Stomach (tissue), 9 donors: Measurements from ENCODE around the gene HLA-A. TPM values are rescaled to one million over a fixed set of nuclear protein-coding genes. Genes with fewer than 3 reads are reported as not detected.
"Not testable (repeated sequence)": the region's sequence is repeated elsewhere in the genome, so short reads cannot be mapped to it uniquely, and the experiment has no call there.

ENCODE experiments used
- DNase-seq, 2 donors: peaks; one replicate each; pipeline versions ENCODE4 v3.0.0 to v3.0.0-alpha.2; 2013 to 2019
- H3K27ac ChIP-seq, 5 donors: fragments of 200-600 bp in 4 of 5; sonication (generic) in 4 of 5; one replicate each; pipeline ENCODE4 v1.5.1; 2013 to 2019; ENCODE audit warnings: mild to moderate bottlenecking in 1 of 5, moderate library complexity in 1 of 5
- H3K27me3 ChIP-seq, 3 donors: fragments of 200-600 bp; sonication (generic); one replicate each; pipeline ENCODE4 v1.5.1; 2017 to 2019; ENCODE audit warnings: mixed run types in 1 of 3
- H3K36me3 ChIP-seq, 4 donors: fragments of 200-600 bp; sonication (generic); 1 replicate in 3 of 4; 2 replicates in 1 of 4; pipeline ENCODE4 v1.5.1; 2016 to 2019
- H3K4me1 ChIP-seq, 4 donors: fragments of 200-600 bp; sonication (generic); one replicate each; pipeline ENCODE4 v1.5.1; 2016 to 2019
- H3K4me3 ChIP-seq, 4 donors: fragments of 200-600 bp; sonication (generic) in 3 of 4; one replicate each; pipeline ENCODE4 v1.5.1; 2016 to 2019; ENCODE audit warnings: mild to moderate bottlenecking in 1 of 4
- H3K9me3 ChIP-seq, 4 donors: fragments of 200-600 bp; sonication (generic); one replicate each; pipeline ENCODE4 v1.5.1; 2016 to 2019
- CTCF ChIP-seq, 7 experiments: fragments of 450-650 bp in 4 of 7; fragments of 200-600 bp in 3 of 7; sonication (generic) in 3 of 7; IDR thresholded peaks; one replicate each; pipeline ENCODE4 v1.5.1; 2016 to 2019; ENCODE audit warnings: antibody characterized with exemption in 7 of 7, control low read depth in 2 of 7, mild to moderate bottlenecking in 1 of 7
- EP300 ChIP-seq: sonication (generic); formaldehyde crosslinking; IDR thresholded peaks from one replicate; pipeline ENCODE4 v1.6.1; 2017; ENCODE audit warnings: antibody characterized with exemption
- POLR2A ChIP-seq, 4 donors: fragments of 450-650 bp; IDR thresholded peaks; one replicate each; pipeline ENCODE4 v1.6.1; 2016; ENCODE audit warnings: antibody characterized with exemption in 4 of 4, control low read depth in 2 of 4, mild to moderate bottlenecking in 1 of 4, moderate library complexity in 1 of 4
- POLR2AphosphoS5 ChIP-seq, 3 donors: sonication (generic); formaldehyde crosslinking; IDR thresholded peaks; one replicate each; pipeline ENCODE4 v1.6.1; 2016; ENCODE audit warnings: antibody characterized with exemption in 3 of 3
- WGBS, 5 donors: extraction: QIAGEN DNeasy Blood & Tissue Kit in 3 of 5; methylation state at CpG; one replicate each; pipeline versions ENCODE4 v1.1.5 to v1.1.7; 2013 to 2018; 5-methylcytosine and 5-hydroxymethylcytosine counted together
- intact Hi-C: fragments of 100-400 bp; cut with DNase I; formaldehyde crosslinking; loops from one replicate; pipeline ENCODE4 v1.15.1; 2023; ENCODE audit warnings: low total_unique reads
- polyA plus RNA-seq, 3 donors: library from polyadenylated mRNA; stranded (reverse); fragments of 200-250 nt; gene quantifications; one replicate each; pipeline ENCODE4 v1.2.3, GENCODE V29; 2013
- total RNA-seq, 5 donors: library from RNA; depleted of rRNA; stranded (reverse); fragments of >200 nt; gene quantifications; one replicate each; pipeline versions ENCODE4 v1.1.0 to v1.2.3, GENCODE V29; 2014 to 2016
- donor health status: healthy with polysubstance abuse.
- donor health status: Bipolar disorder and iron deficiency.
- donor health status: healthy.

The HLA-A gene
- total and polyA plus RNA-seq, 8 donors = 142 to 910 (median 303) TPM

- H3K27me3 ChIP-seq = no peaks in the 10 kb centered on the region
- intact Hi-C loops = no loop called here
- H3K9me3 ChIP-seq = no peaks in the 10 kb centered on the region
- no peak for DNase-seq
- no peaks in the 10 kb centered on the region for H3K36me3 ChIP-seq
- 44 to 100% (median 94%) methylated on average over 1 of the region's 1 CpG for WGBS, 5 donors
- TF ChIP-seq CTCF (IDR thresholded peaks at IDR 0.05) (no peak), POLR2A (IDR thresholded peaks at IDR 0.05) (no peak), EP300 (no peak), POLR2AphosphoS5 (IDR thresholded peaks at IDR 0.05) (no peak)
- no peak overlapping the region for H3K4me3 ChIP-seq
- peaks cover 20 to 30% (median 26%) of the 10 kb centered on the region in 4 donors for H3K4me1 ChIP-seq
- no peak overlapping the region for H3K27ac ChIP-seq
These were observed 19.6 kb downstream of the HLA-A start for GRCh38 chr6:29961966-29962365.

- peaks cover 21 to 45% (median 42%) of the 10 kb centered on the region in 4 donors for H3K4me1 ChIP-seq
- DNase-seq, H3K4me3 ChIP-seq, H3K9me3 ChIP-seq, H3K36me3 ChIP-seq, H3K27me3 ChIP-seq, intact Hi-C loops: not testable (repeated sequence)
- 50 to 100% (median 94%) methylated on average over 2 of the region's 2 CpGs for WGBS, 5 donors
- peak overlapping the region in 4 of 5 donors; percentile 84 to 90 (median 88) for H3K27ac ChIP-seq
These were observed 21.4 kb downstream of the HLA-A start for GRCh38 chr6:29963697-29964096.

- 13 to 23% (median 16%) methylated on average over 3 of the region's 3 CpGs for WGBS, 5 donors
- H3K36me3 ChIP-seq = no peaks in the 10 kb centered on the region
- intact Hi-C loops = no loop called here
These were observed 22.2 kb downstream of the HLA-A start for GRCh38 chr6:29964518-29964886.

GRCh38 chr6:29964887-29965562 lies 22.7 kb downstream of the HLA-A start:
- WGBS, 5 donors = 1 to 5% (median 3%) methylated on average over 7 of the region's 7 CpGs
- intact Hi-C loops = no loop called here
- peak; percentile 87 to 94 for DNase-seq
- no peaks in the 10 kb centered on the region for H3K27me3 ChIP-seq
- no peaks in the 10 kb centered on the region for H3K9me3 ChIP-seq
- TF ChIP-seq POLR2AphosphoS5 (IDR thresholded peaks at IDR 0.05) (peak; percentile 86 to 94 (median 87)), POLR2A (IDR thresholded peaks at IDR 0.05) (peak in 2 of 4 donors; percentile 48 to 65), CTCF (IDR thresholded peaks at IDR 0.05) (no peak), EP300 (no peak)
- H3K36me3 ChIP-seq = peaks cover 0 to under 1% (median 0%) of the 10 kb centered on the region in 4 donors
- H3K27ac ChIP-seq = peak overlapping the region; percentile 84 to 92 (median 89)
- H3K4me3 ChIP-seq = peak overlapping the region; percentile 25 to 45 (median 41)
- H3K4me1 ChIP-seq = peaks cover 21 to 45% (median 42%) of the 10 kb centered on the region in 4 donors

More at GRCh38 chr6:29964518-29964886, 22.2 kb downstream of the HLA-A start:
- Histone ChIP-seq H3K27me3 (no peaks in the 10 kb centered on the region), H3K4me1 (peaks cover 21 to 45% (median 42%) of the 10 kb centered on the region in 4 donors), H3K9me3 (no peaks in the 10 kb centered on the region), H3K27ac (peak overlapping the region; percentile 84 to 92 (median 89)), H3K4me3 (peak overlapping the region in 2 of 4 donors; percentile 44 to 45)
- no peak for DNase-seq
- TF ChIP-seq POLR2A (IDR thresholded peaks at IDR 0.05) = no peak
- no peak for TF ChIP-seq POLR2AphosphoS5 (IDR thresholded peaks at IDR 0.05)
- no peak for TF ChIP-seq CTCF (IDR thresholded peaks at IDR 0.05)
- TF ChIP-seq EP300 = no peak

GRCh38 chr6:29965563-29965872 lies 23.2 kb downstream of the HLA-A start:
- WGBS, 5 donors = 13 to 26% (median 15%) methylated on average over 2 of the region's 2 CpGs
- peaks cover 21 to 45% (median 42%) of the 10 kb centered on the region in 4 donors for H3K4me1 ChIP-seq
- DNase-seq = no peak
- TF ChIP-seq POLR2A (IDR thresholded peaks at IDR 0.05) = no peak
- no peak for TF ChIP-seq EP300
- no peak for TF ChIP-seq CTCF (IDR thresholded peaks at IDR 0.05)
- no peak for TF ChIP-seq POLR2AphosphoS5 (IDR thresholded peaks at IDR 0.05)
- H3K27ac ChIP-seq = peak overlapping the region; percentile 84 to 92 (median 89)
- intact Hi-C loops = no loop called here
- no peaks in the 10 kb centered on the region for H3K27me3 ChIP-seq
- peaks cover 0 to 5% (median 0%) of the 10 kb centered on the region in 4 donors for H3K36me3 ChIP-seq
- H3K9me3 ChIP-seq = no peaks in the 10 kb centered on the region
- H3K4me3 ChIP-seq = peak overlapping the region; percentile 25 to 45 (median 41)
